ENCODE measurements around the gene RGL4.

The RGL4 gene

GRCh38 chr22:23678133-23678532, 12.7 kb upstream of the RGL4 start:
- DNase-seq (ENCODE audit: low read depth), result no peak

GRCh38 chr22:23681026-23681809, 9.6 kb upstream of the RGL4 start:
- no peak for DNase-seq (ENCODE audit: low read depth)

- no peak for DNase-seq (ENCODE audit: low read depth)
These were observed 8.7 kb upstream of the RGL4 start for GRCh38 chr22:23682077-23682476.

GRCh38 chr22:23682827-23683355, 7.9 kb upstream of the RGL4 start:
- no peak for DNase-seq (ENCODE audit: low read depth)

GRCh38 chr22:23683545-23683944, 7.3 kb upstream of the RGL4 start:
- DNase-seq (ENCODE audit: low read depth), result no peak

GRCh38 chr22:23684026-23684425, 6.8 kb upstream of the RGL4 start:
- no peak for DNase-seq (ENCODE audit: low read depth)

- DNase-seq (ENCODE audit: low read depth), result no peak
These were observed 6.2 kb upstream of the RGL4 start for GRCh38 chr22:23684561-23685031.

- no peak for DNase-seq (ENCODE audit: low read depth)
These were observed 5.5 kb upstream of the RGL4 start for GRCh38 chr22:23685205-23685784.

- no peak for DNase-seq (ENCODE audit: low read depth)
These were observed 4.3 kb upstream of the RGL4 start for GRCh38 chr22:23686416-23687024.

GRCh38 chr22:23688121-23688520, 2.7 kb upstream of the RGL4 start:
- DNase-seq (ENCODE audit: low read depth), result no peak

GRCh38 chr22:23688571-23688970, 2.2 kb upstream of the RGL4 start:
- no peak for DNase-seq (ENCODE audit: low read depth)

- no peak for DNase-seq (ENCODE audit: low read depth)
These were observed 1.4 kb upstream of the RGL4 start for GRCh38 chr22:23689414-23689813.

- DNase-seq (ENCODE audit: low read depth), result no peak
These were observed 1.1 kb downstream of the RGL4 start for GRCh38 chr22:23691748-23692423.

- no peak for DNase-seq (ENCODE audit: low read depth)
These were observed 1.9 kb downstream of the RGL4 start for GRCh38 chr22:23692598-23693291.

- DNase-seq (ENCODE audit: low read depth), result no peak
These were observed 3.3 kb downstream of the RGL4 start for GRCh38 chr22:23693979-23694680.

- DNase-seq (ENCODE audit: low read depth), result no peak
These were observed 4.3 kb downstream of the RGL4 start for GRCh38 chr22:23695141-23695540.

- no peak for DNase-seq (ENCODE audit: low read depth)
These were observed 4.9 kb downstream of the RGL4 start for GRCh38 chr22:23695571-23696325.

GRCh38 chr22:23696326-23696851, 5.6 kb downstream of the RGL4 start:
- no peak for DNase-seq (ENCODE audit: low read depth)

- no peak for DNase-seq (ENCODE audit: low read depth)
These were observed 6.5 kb downstream of the RGL4 start for GRCh38 chr22:23697031-23697970.
